ENCODE measurements around the gene CDH12. TPM values are rescaled to one million over a fixed set of nuclear protein-coding genes. Genes with fewer than 3 reads are reported as not detected.
"Not testable (repeated sequence)": the region's sequence is repeated elsewhere in the genome, so short reads cannot be mapped to it uniquely, and the experiment has no call there.

CDH12 gene
- total RNA-seq, 1 donor from 2014 or later = 38.4 TPM

GRCh38 chr5:22139662-22140300 is 713.4 kb downstream of the CDH12 start:
- not testable (repeated sequence) for DNase-seq

GRCh38 chr5:22111320-22111719 is 741.8 kb downstream of the CDH12 start:
- no peak for DNase-seq

- no peak for DNase-seq
Observed at GRCh38 chr5:22109315-22109714, 743.8 kb downstream of the CDH12 start.

GRCh38 chr5:22108545-22108944 is 744.6 kb downstream of the CDH12 start:
- DNase-seq = no peak

- no peak for DNase-seq
Observed at GRCh38 chr5:22102823-22103359, 750.3 kb downstream of the CDH12 start.

- no peak for DNase-seq
Observed at GRCh38 chr5:22088517-22088916, 764.6 kb downstream of the CDH12 start.

- DNase-seq = no peak
Observed at GRCh38 chr5:22079566-22079965, 773.6 kb downstream of the CDH12 start.

GRCh38 chr5:22079002-22079401 is 774.1 kb downstream of the CDH12 start:
- no peak for DNase-seq

GRCh38 chr5:22076586-22076985 is 776.6 kb downstream of the CDH12 start:
- no peak for DNase-seq

- no peak for DNase-seq
Observed at GRCh38 chr5:22070186-22070728, 782.9 kb downstream of the CDH12 start.

GRCh38 chr5:22063717-22064116 is 789.4 kb downstream of the CDH12 start:
- DNase-seq = no peak

- no peak for DNase-seq
Observed at GRCh38 chr5:22058620-22059019, 794.5 kb downstream of the CDH12 start.

GRCh38 chr5:22057012-22057411 is 796.1 kb downstream of the CDH12 start:
- no peak for DNase-seq

- no peak for DNase-seq
Observed at GRCh38 chr5:22056601-22057000, 796.5 kb downstream of the CDH12 start.

- DNase-seq = no peak
Observed at GRCh38 chr5:22053195-22053594, 799.9 kb downstream of the CDH12 start.

- DNase-seq = no peak
Observed at GRCh38 chr5:22051881-22052280, 801.3 kb downstream of the CDH12 start.

GRCh38 chr5:22050931-22051330 is 802.2 kb downstream of the CDH12 start:
- DNase-seq = no peak

GRCh38 chr5:22044229-22044628 is 808.9 kb downstream of the CDH12 start:
- DNase-seq = no peak

- no peak for DNase-seq
Observed at GRCh38 chr5:22036061-22036460, 817.1 kb downstream of the CDH12 start.

GRCh38 chr5:22033066-22033465 is 820.1 kb downstream of the CDH12 start:
- DNase-seq = no peak

- DNase-seq = no peak
Observed at GRCh38 chr5:22023784-22024183, 829.4 kb downstream of the CDH12 start.

- DNase-seq = not testable (repeated sequence)
Observed at GRCh38 chr5:22012893-22013292, 840.3 kb downstream of the CDH12 start.

GRCh38 chr5:22010808-22011207 is 842.3 kb downstream of the CDH12 start:
- not testable (repeated sequence) for DNase-seq

GRCh38 chr5:22001097-22001496 is 852.0 kb downstream of the CDH12 start:
- DNase-seq = not testable (repeated sequence)

Measured in occipital lobe (tissue), 2 donors.